ENCODE measurements around the gene UBE3B. TPM values are rescaled to one million over a fixed set of nuclear protein-coding genes. Genes with fewer than 3 reads are reported as not detected.
"Not testable (repeated sequence)": the region's sequence is repeated elsewhere in the genome, so short reads cannot be mapped to it uniquely, and the experiment has no call there.

The UBE3B gene
- total RNA-seq, 1 donor from 2014 or later, result 32.2 TPM

DNA sequence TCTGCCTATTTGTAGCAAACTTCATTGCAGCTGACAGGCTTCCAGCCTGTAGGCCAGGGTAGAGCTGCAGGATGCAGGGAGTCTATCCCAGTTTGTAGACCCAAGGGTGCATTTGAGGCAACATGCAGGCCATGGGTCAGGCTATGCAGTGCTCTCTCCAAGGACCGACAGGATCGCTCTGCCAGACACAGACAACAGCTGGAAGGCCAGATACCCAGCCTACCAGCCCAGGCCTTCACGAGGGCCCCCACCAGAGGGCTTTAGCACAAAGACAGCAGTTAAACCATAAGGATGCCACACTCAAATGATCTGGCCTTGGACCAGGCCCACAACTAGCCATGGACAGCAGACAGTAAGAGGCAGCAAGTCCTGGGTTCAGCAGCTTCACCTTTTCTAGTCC, 10.6 kb upstream of the UBE3B start:
- H3K36me3 ChIP-seq, result peaks cover 0 to 29% of the 10 kb centered on the region in 2 donors
- H3K4me1 ChIP-seq, result peaks cover 90% of the 10 kb centered on the region
- no peak overlapping the region for H3K4me3 ChIP-seq
- no peaks in the 10 kb centered on the region for H3K27me3 ChIP-seq
- no peak for DNase-seq (ENCODE audit: extremely low spot score in 2 of 2)
- TF ChIP-seq, protein P1, sequence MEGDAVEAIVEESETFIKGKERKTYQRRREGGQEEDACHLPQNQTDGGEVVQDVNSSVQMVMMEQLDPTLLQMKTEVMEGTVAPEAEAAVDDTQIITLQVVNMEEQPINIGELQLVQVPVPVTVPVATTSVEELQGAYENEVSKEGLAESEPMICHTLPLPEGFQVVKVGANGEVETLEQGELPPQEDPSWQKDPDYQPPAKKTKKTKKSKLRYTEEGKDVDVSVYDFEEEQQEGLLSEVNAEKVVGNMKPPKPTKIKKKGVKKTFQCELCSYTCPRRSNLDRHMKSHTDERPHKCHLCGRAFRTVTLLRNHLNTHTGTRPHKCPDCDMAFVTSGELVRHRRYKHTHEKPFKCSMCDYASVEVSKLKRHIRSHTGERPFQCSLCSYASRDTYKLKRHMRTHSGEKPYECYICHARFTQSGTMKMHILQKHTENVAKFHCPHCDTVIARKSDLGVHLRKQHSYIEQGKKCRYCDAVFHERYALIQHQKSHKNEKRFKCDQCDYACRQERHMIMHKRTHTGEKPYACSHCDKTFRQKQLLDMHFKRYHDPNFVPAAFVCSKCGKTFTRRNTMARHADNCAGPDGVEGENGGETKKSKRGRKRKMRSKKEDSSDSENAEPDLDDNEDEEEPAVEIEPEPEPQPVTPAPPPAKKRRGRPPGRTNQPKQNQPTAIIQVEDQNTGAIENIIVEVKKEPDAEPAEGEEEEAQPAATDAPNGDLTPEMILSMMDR (IDR thresholded peaks at IDR 0.05), result no peak
- no peak for TF ChIP-seq POLR2AphosphoS5 (IDR thresholded peaks at IDR 0.05; ENCODE audit: insufficient read depth in 1 of 2, low read depth in 1 of 2)
- TF ChIP-seq POLR2A (IDR thresholded peaks at IDR 0.05), result no peak
- intact Hi-C loops (cut with DNase I), result no loop called here
- H3K27ac ChIP-seq, result peak overlapping the region; percentile 94
- H3K9me3 ChIP-seq, result no peaks in the 10 kb centered on the region

DNA sequence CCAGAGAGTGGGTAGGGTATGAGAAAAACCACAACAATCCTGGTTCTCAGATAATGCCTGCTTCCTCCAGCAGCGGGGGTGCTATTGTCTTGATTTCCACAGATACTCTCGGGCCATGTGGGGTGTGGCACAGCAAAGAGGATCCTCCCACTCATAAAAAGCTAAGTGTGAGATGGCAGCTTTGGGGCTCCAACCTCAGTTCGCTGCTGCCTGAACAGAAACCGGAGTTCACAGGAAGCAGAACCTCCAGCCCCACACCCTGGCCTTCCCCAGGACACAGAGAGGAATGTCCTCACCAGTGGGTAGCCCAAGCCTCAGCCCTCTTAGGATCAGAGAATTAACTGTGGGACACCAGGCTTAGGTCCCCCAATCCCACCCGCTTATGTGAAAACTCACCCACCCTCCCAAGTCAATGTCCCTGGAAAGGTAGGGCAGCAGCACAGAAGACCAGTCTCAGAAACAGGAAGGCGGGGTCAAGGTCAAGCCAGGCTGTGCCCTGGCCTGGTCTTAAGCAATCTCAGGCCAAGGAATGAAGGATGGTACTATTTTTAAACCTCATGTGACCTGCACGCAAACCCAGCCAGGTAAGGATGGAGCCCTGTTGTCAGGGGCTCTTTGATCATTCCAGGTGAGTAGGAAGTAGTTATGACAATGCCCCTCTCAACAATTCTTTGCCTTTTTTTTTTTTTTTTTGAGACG, 9.3 kb upstream of the UBE3B start:
- no peaks in the 10 kb centered on the region for H3K27me3 ChIP-seq
- peaks cover 82% of the 10 kb centered on the region for H3K4me1 ChIP-seq

DNA sequence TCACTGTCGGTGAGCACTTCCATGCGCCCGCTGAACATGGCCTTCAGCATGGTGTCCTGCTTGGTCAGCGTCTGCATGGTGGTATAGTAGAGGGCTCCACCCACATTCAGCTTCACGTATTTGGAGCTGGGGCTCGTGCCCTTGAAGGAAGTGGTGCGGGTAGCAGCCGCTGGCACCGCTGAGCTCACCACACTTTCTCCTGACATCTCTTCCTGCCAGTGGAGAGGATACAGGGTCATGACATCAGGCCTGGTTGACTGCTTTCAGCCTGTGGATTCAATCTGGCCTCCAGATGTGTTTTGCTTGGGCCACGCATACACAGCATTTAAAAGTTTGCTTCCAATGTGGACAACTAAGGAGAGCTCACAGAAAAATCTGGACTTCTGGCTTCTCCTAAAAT, 7.9 kb upstream of the UBE3B start:
- DNase-seq (ENCODE audit: extremely low spot score in 2 of 2), result no peak
- intact Hi-C loops (cut with DNase I), result no loop called here
- H3K27me3 ChIP-seq, result no peaks in the 10 kb centered on the region
- H3K27ac ChIP-seq, result peak overlapping the region; percentile 5
- TF ChIP-seq, protein P1 (IDR thresholded peaks at IDR 0.05), result no peak
- TF ChIP-seq POLR2AphosphoS5 (IDR thresholded peaks at IDR 0.05; ENCODE audit: insufficient read depth in 1 of 2, low read depth in 1 of 2) (no peak), POLR2A (IDR thresholded peaks at IDR 0.05) (no peak)
- peaks cover 80% of the 10 kb centered on the region for H3K4me1 ChIP-seq
- no peak overlapping the region for H3K4me3 ChIP-seq
- H3K9me3 ChIP-seq, result no peaks in the 10 kb centered on the region
- H3K36me3 ChIP-seq, result peaks cover 0 to 29% of the 10 kb centered on the region in 2 donors

More for the DNA sequence above, 9.3 kb upstream of the UBE3B start:
- intact Hi-C loops (cut with DNase I), result no loop called here
- DNase-seq (ENCODE audit: extremely low spot score in 2 of 2), result no peak
- TF ChIP-seq, protein P1 (IDR thresholded peaks at IDR 0.05), result no peak
- TF ChIP-seq POLR2AphosphoS5 (IDR thresholded peaks at IDR 0.05; ENCODE audit: insufficient read depth in 1 of 2, low read depth in 1 of 2) (no peak), POLR2A (IDR thresholded peaks at IDR 0.05) (no peak)
- Histone ChIP-seq H3K36me3 (peaks cover 0 to 29% of the 10 kb centered on the region in 2 donors), H3K9me3 (no peaks in the 10 kb centered on the region), H3K4me3 (no peak overlapping the region), H3K27ac (peak overlapping the region; percentile 94)

DNA sequence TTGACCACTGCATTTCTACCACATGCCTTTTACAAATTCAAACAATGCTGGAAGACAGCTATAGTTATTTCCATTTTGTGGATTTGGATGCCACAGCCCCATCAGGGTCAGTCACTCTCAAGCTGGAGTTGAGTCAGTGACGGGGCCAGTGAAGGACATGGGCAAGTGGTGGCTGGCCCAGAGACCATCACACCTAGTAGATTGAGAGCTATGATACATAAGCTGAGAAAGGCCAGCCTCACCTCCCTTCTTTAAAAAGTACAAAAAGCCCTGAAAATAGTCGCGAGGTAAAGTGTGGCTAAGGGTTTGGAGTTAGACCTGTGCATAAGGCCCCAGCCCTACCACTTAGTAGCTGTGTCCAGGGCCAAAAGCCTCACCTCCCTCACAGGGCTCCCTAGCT, 4.4 kb upstream of the UBE3B start:
- intact Hi-C loops (cut with DNase I), result no loop called here
- H3K4me1 ChIP-seq, result peaks cover 69% of the 10 kb centered on the region

DNA sequence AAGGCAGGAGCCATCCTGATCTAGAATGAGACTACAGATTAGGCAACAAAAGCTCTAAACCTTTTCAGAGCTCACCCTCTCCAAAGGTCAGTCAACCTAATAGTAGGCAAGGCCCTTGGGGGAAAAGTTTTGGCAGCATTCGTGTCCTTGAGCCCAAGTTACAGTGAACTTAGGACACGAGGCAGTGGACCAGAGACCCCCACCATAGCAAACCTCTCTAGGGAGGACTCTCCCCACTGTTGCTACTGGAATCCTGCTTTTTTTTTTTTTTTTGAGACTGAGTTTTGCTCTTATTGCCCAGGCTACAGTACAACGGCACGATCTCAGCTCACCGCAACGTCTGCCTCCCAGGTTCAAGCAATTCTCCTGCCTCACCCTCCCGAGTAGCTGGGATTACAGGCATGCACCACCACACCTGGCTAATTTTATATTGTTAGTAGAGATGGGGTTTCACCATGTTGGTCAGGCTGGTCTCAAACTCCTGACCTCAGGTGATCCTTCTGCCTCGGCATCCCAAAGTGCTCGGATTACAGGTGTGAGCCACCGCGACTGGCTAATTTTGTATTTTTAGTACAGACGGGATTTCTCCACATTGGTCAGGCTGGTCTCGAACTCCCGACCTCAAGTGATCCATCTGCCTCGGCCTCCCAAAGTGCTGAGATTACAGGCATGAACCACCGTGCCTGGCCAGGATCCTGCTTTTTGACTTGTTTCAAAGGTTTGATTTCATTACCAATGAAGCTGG, 3.7 kb upstream of the UBE3B start:
- H3K27me3 ChIP-seq; H3K4me3 ChIP-seq; intact Hi-C loops (cut with DNase I); H3K36me3 ChIP-seq; DNase-seq (ENCODE audit: extremely low spot score in 2 of 2); H3K9me3 ChIP-seq: not testable (repeated sequence)
- peak overlapping the region; percentile 20 for H3K27ac ChIP-seq
- H3K4me1 ChIP-seq, result peaks cover 69% of the 10 kb centered on the region

More for the DNA sequence above, 4.4 kb upstream of the UBE3B start:
- Histone ChIP-seq H3K27ac (peak overlapping the region; percentile 20), H3K9me3 (no peaks in the 10 kb centered on the region), H3K36me3 (peaks cover 0 to 11% of the 10 kb centered on the region in 2 donors), H3K27me3 (no peaks in the 10 kb centered on the region), H3K4me3 (no peak overlapping the region)
- TF ChIP-seq, protein P1 (IDR thresholded peaks at IDR 0.05), result no peak
- no peak for TF ChIP-seq POLR2A (IDR thresholded peaks at IDR 0.05)
- TF ChIP-seq POLR2AphosphoS5 (IDR thresholded peaks at IDR 0.05; ENCODE audit: insufficient read depth in 1 of 2, low read depth in 1 of 2), result no peak
- no peak for DNase-seq (ENCODE audit: extremely low spot score in 2 of 2)
